ENCODE data around the gene DHX57.
"Not testable (repeated sequence)": the region's sequence is repeated elsewhere in the genome, so short reads cannot be mapped to it uniquely, and the experiment has no call there.

The DHX57 gene

GRCh38 chr2:38808677-38809076, 67.1 kb downstream of the DHX57 start:
- no peak overlapping the region for H3K27ac ChIP-seq (ENCODE audit: low read depth in 2 of 2, low read length in 2 of 2)
- no peak overlapping the region for H3K9ac ChIP-seq (ENCODE audit: low read depth in 1 of 2, low read length in 2 of 2)
- H3K4me1 ChIP-seq (ENCODE audit: control insufficient read depth in 2 of 2, insufficient read depth in 2 of 2, low read length in 2 of 2) = no peaks in the 10 kb centered on the region
- H3K36me3 ChIP-seq (ENCODE audit: control insufficient read depth in 2 of 2, insufficient read depth in 2 of 2, low read length in 2 of 2) = peaks cover 3 to 15% of the 10 kb centered on the region in 2 donors
- H3K4me3 ChIP-seq (ENCODE audit: low read length in 2 of 2) = no peak overlapping the region
- no peaks in the 10 kb centered on the region for H3K27me3 ChIP-seq (ENCODE audit: control insufficient read depth in 2 of 2, insufficient read depth in 2 of 2, low read length in 2 of 2)
- no peaks in the 10 kb centered on the region for H3K9me3 ChIP-seq (ENCODE audit: control insufficient read depth in 2 of 2, low read length in 2 of 2)

GRCh38 chr2:38806733-38807059, 69.0 kb downstream of the DHX57 start:
- no peaks in the 10 kb centered on the region for H3K4me1 ChIP-seq (ENCODE audit: control insufficient read depth in 2 of 2, insufficient read depth in 2 of 2, low read length in 2 of 2)
- H3K27me3 ChIP-seq (ENCODE audit: control insufficient read depth in 2 of 2, insufficient read depth in 2 of 2, low read length in 2 of 2) = no peaks in the 10 kb centered on the region
- H3K9ac ChIP-seq (ENCODE audit: low read depth in 1 of 2, low read length in 2 of 2) = no peak overlapping the region
- no peak overlapping the region for H3K27ac ChIP-seq (ENCODE audit: low read depth in 2 of 2, low read length in 2 of 2)
- peaks cover 3 to 16% of the 10 kb centered on the region in 2 donors for H3K36me3 ChIP-seq (ENCODE audit: control insufficient read depth in 2 of 2, insufficient read depth in 2 of 2, low read length in 2 of 2)
- H3K4me3 ChIP-seq (ENCODE audit: low read length in 2 of 2) = no peak overlapping the region
- H3K9me3 ChIP-seq (ENCODE audit: control insufficient read depth in 2 of 2, low read length in 2 of 2) = no peaks in the 10 kb centered on the region

GRCh38 chr2:38806015-38806732, 69.6 kb downstream of the DHX57 start:
- Histone ChIP-seq H3K4me1 (ENCODE audit: control insufficient read depth in 2 of 2, insufficient read depth in 2 of 2, low read length in 2 of 2) (no peaks in the 10 kb centered on the region), H3K27me3 (ENCODE audit: control insufficient read depth in 2 of 2, insufficient read depth in 2 of 2, low read length in 2 of 2) (no peaks in the 10 kb centered on the region), H3K27ac (ENCODE audit: low read depth in 2 of 2, low read length in 2 of 2) (no peak overlapping the region), H3K4me3 (ENCODE audit: low read length in 2 of 2) (no peak overlapping the region), H3K9me3 (ENCODE audit: control insufficient read depth in 2 of 2, low read length in 2 of 2) (no peaks in the 10 kb centered on the region), H3K36me3 (ENCODE audit: control insufficient read depth in 2 of 2, insufficient read depth in 2 of 2, low read length in 2 of 2) (peaks cover 0 to 11% of the 10 kb centered on the region in 2 donors), H3K9ac (ENCODE audit: low read depth in 1 of 2, low read length in 2 of 2) (no peak overlapping the region)

GRCh38 chr2:38797953-38798352, 77.8 kb downstream of the DHX57 start:
- Histone ChIP-seq H3K36me3 (ENCODE audit: control insufficient read depth in 2 of 2, insufficient read depth in 2 of 2, low read length in 2 of 2) (peaks cover 0 to 2% of the 10 kb centered on the region in 2 donors), H3K4me3 (ENCODE audit: low read length in 2 of 2) (no peak overlapping the region), H3K9ac (ENCODE audit: low read depth in 1 of 2, low read length in 2 of 2) (no peak overlapping the region), H3K9me3 (ENCODE audit: control insufficient read depth in 2 of 2, low read length in 2 of 2) (no peaks in the 10 kb centered on the region), H3K27me3 (ENCODE audit: control insufficient read depth in 2 of 2, insufficient read depth in 2 of 2, low read length in 2 of 2) (no peaks in the 10 kb centered on the region), H3K4me1 (ENCODE audit: control insufficient read depth in 2 of 2, insufficient read depth in 2 of 2, low read length in 2 of 2) (peaks cover 4 to 10% of the 10 kb centered on the region in 2 donors), H3K27ac (ENCODE audit: low read depth in 2 of 2, low read length in 2 of 2) (no peak overlapping the region)

- H3K9me3 ChIP-seq (ENCODE audit: control insufficient read depth in 2 of 2, low read length in 2 of 2) = no peaks in the 10 kb centered on the region
- peaks cover 4 to 10% of the 10 kb centered on the region in 2 donors for H3K4me1 ChIP-seq (ENCODE audit: control insufficient read depth in 2 of 2, insufficient read depth in 2 of 2, low read length in 2 of 2)
- H3K4me3 ChIP-seq (ENCODE audit: low read length in 2 of 2) = no peak overlapping the region
- H3K36me3 ChIP-seq (ENCODE audit: control insufficient read depth in 2 of 2, insufficient read depth in 2 of 2, low read length in 2 of 2) = peaks cover 0 to 2% of the 10 kb centered on the region in 2 donors
- no peak overlapping the region for H3K27ac ChIP-seq (ENCODE audit: low read depth in 2 of 2, low read length in 2 of 2)
- no peaks in the 10 kb centered on the region for H3K27me3 ChIP-seq (ENCODE audit: control insufficient read depth in 2 of 2, insufficient read depth in 2 of 2, low read length in 2 of 2)
- no peak overlapping the region for H3K9ac ChIP-seq (ENCODE audit: low read depth in 1 of 2, low read length in 2 of 2)
These were observed 78.5 kb downstream of the DHX57 start for GRCh38 chr2:38797250-38797676.

- H3K4me1 ChIP-seq (ENCODE audit: control insufficient read depth in 2 of 2, insufficient read depth in 2 of 2, low read length in 2 of 2); H3K9me3 ChIP-seq (ENCODE audit: control insufficient read depth in 2 of 2, low read length in 2 of 2); H3K9ac ChIP-seq (ENCODE audit: low read depth in 1 of 2, low read length in 2 of 2); H3K27me3 ChIP-seq (ENCODE audit: control insufficient read depth in 2 of 2, insufficient read depth in 2 of 2, low read length in 2 of 2); H3K36me3 ChIP-seq (ENCODE audit: control insufficient read depth in 2 of 2, insufficient read depth in 2 of 2, low read length in 2 of 2); H3K27ac ChIP-seq (ENCODE audit: low read depth in 2 of 2, low read length in 2 of 2); H3K4me3 ChIP-seq (ENCODE audit: low read length in 2 of 2): not testable (repeated sequence)
These were observed 80.7 kb downstream of the DHX57 start for GRCh38 chr2:38795016-38795415.

GRCh38 chr2:38794235-38794946, 81.3 kb downstream of the DHX57 start:
- Histone ChIP-seq H3K36me3 (ENCODE audit: control insufficient read depth in 2 of 2, insufficient read depth in 2 of 2, low read length in 2 of 2) (no peaks in the 10 kb centered on the region), H3K4me3 (ENCODE audit: low read length in 2 of 2) (peak overlapping the region in 1 of 2 donors; percentile 48), H3K9me3 (ENCODE audit: control insufficient read depth in 2 of 2, low read length in 2 of 2) (no peaks in the 10 kb centered on the region), H3K4me1 (ENCODE audit: control insufficient read depth in 2 of 2, insufficient read depth in 2 of 2, low read length in 2 of 2) (peaks cover 4 to 10% of the 10 kb centered on the region in 2 donors), H3K27me3 (ENCODE audit: control insufficient read depth in 2 of 2, insufficient read depth in 2 of 2, low read length in 2 of 2) (no peaks in the 10 kb centered on the region), H3K27ac (ENCODE audit: low read depth in 2 of 2, low read length in 2 of 2) (peak overlapping the region; percentile 41 to 50), H3K9ac (ENCODE audit: low read depth in 1 of 2, low read length in 2 of 2) (no peak overlapping the region)

GRCh38 chr2:38793511-38793910, 82.2 kb downstream of the DHX57 start:
- Histone ChIP-seq H3K36me3 (ENCODE audit: control insufficient read depth in 2 of 2, insufficient read depth in 2 of 2, low read length in 2 of 2) (no peaks in the 10 kb centered on the region), H3K9ac (ENCODE audit: low read depth in 1 of 2, low read length in 2 of 2) (no peak overlapping the region), H3K4me1 (ENCODE audit: control insufficient read depth in 2 of 2, insufficient read depth in 2 of 2, low read length in 2 of 2) (peaks cover 4 to 10% of the 10 kb centered on the region in 2 donors), H3K27ac (ENCODE audit: low read depth in 2 of 2, low read length in 2 of 2) (peak overlapping the region in 1 of 2 donors; percentile 9), H3K9me3 (ENCODE audit: control insufficient read depth in 2 of 2, low read length in 2 of 2) (no peaks in the 10 kb centered on the region), H3K27me3 (ENCODE audit: control insufficient read depth in 2 of 2, insufficient read depth in 2 of 2, low read length in 2 of 2) (no peaks in the 10 kb centered on the region), H3K4me3 (ENCODE audit: low read length in 2 of 2) (no peak overlapping the region)

- Histone ChIP-seq H3K36me3 (ENCODE audit: control insufficient read depth in 2 of 2, insufficient read depth in 2 of 2, low read length in 2 of 2) (no peaks in the 10 kb centered on the region), H3K27me3 (ENCODE audit: control insufficient read depth in 2 of 2, insufficient read depth in 2 of 2, low read length in 2 of 2) (no peaks in the 10 kb centered on the region), H3K27ac (ENCODE audit: low read depth in 2 of 2, low read length in 2 of 2) (no peak overlapping the region), H3K4me3 (ENCODE audit: low read length in 2 of 2) (no peak overlapping the region), H3K4me1 (ENCODE audit: control insufficient read depth in 2 of 2, insufficient read depth in 2 of 2, low read length in 2 of 2) (peaks cover 4 to 10% of the 10 kb centered on the region in 2 donors), H3K9ac (ENCODE audit: low read depth in 1 of 2, low read length in 2 of 2) (no peak overlapping the region), H3K9me3 (ENCODE audit: control insufficient read depth in 2 of 2, low read length in 2 of 2) (no peaks in the 10 kb centered on the region)
These were observed 83.0 kb downstream of the DHX57 start for GRCh38 chr2:38792751-38793150.

GRCh38 chr2:38792321-38792720, 83.4 kb downstream of the DHX57 start:
- H3K27ac ChIP-seq (ENCODE audit: low read depth in 2 of 2, low read length in 2 of 2); H3K9me3 ChIP-seq (ENCODE audit: control insufficient read depth in 2 of 2, low read length in 2 of 2); H3K4me3 ChIP-seq (ENCODE audit: low read length in 2 of 2); H3K36me3 ChIP-seq (ENCODE audit: control insufficient read depth in 2 of 2, insufficient read depth in 2 of 2, low read length in 2 of 2); H3K9ac ChIP-seq (ENCODE audit: low read depth in 1 of 2, low read length in 2 of 2); H3K4me1 ChIP-seq (ENCODE audit: control insufficient read depth in 2 of 2, insufficient read depth in 2 of 2, low read length in 2 of 2); H3K27me3 ChIP-seq (ENCODE audit: control insufficient read depth in 2 of 2, insufficient read depth in 2 of 2, low read length in 2 of 2): not testable (repeated sequence)

Data from mucosa of rectum (tissue), 2 donors.